PFSK-1 (cell line): ENCODE measurements around the gene SLC26A6.

Experiments used
- FOXP2 ChIP-seq: optimal IDR thresholded peaks from 2 replicates; pipeline ENCODE3; 2011; ENCODE audit warnings: borderline replicate concordance, control low read depth, inconsistent platforms; ENCODE audit not compliant: insufficient read depth; ENCODE audit errors: extremely low read length, extremely low read depth
- POLR2AphosphoS5 ChIP-seq: IDR thresholded peaks from 2 replicates; pipeline ENCODE4 v1.6.1; 2012; ENCODE audit warnings: low read depth, mild to moderate bottlenecking, control low read depth, low read length, moderate library complexity
- REST ChIP-seq, 2 experiments: IDR thresholded peaks; 2 replicates each; pipeline versions ENCODE4 v1.6.1 to v1.8.0; 2011 to 2012; ENCODE audit warnings: low read depth in 2 of 2, low read length in 2 of 2, control low read depth in 1 of 2, inconsistent platforms in 1 of 2, mild to moderate bottlenecking in 1 of 2, moderate library complexity in 1 of 2; ENCODE audit not compliant: insufficient read depth in 1 of 2
- SIN3A ChIP-seq: IDR thresholded peaks from 2 replicates; pipeline ENCODE4 v1.6.1; 2012; ENCODE audit warnings: mild to moderate bottlenecking, low read length, moderate library complexity, borderline replicate concordance; ENCODE audit not compliant: insufficient read depth
- TAF1 ChIP-seq: IDR thresholded peaks from 2 replicates; pipeline ENCODE4 v1.6.1; 2012; ENCODE audit warnings: low read length, control low read depth, borderline replicate concordance; ENCODE audit not compliant: insufficient read depth

The SLC26A6 gene

GRCh38 chr3:48594417-48595049 lies 40.7 kb downstream of the SLC26A6 start:
- TF ChIP-seq TAF1: no peak
- TF ChIP-seq FOXP2: no peak

- TF ChIP-seq SIN3A (no peak), REST (IDR thresholded peaks at IDR 0.05; ENCODE audit: insufficient read depth in 1 of 2, low read depth in 2 of 2, low read length in 2 of 2) (no peak), FOXP2 (no peak)
Measured at GRCh38 chr3:48593337-48593736, 41.9 kb downstream of the SLC26A6 start.

GRCh38 chr3:48592519-48593087 lies 42.7 kb downstream of the SLC26A6 start:
- TF ChIP-seq REST (IDR thresholded peaks at IDR 0.05; ENCODE audit: insufficient read depth in 1 of 2, low read depth in 2 of 2, low read length in 2 of 2): no peak
- no peak for TF ChIP-seq SIN3A
- no peak for TF ChIP-seq POLR2AphosphoS5
- TF ChIP-seq FOXP2: no peak
- no peak for TF ChIP-seq TAF1

GRCh38 chr3:48591886-48592518 lies 43.3 kb downstream of the SLC26A6 start:
- TF ChIP-seq TAF1 (no peak), POLR2AphosphoS5 (no peak), SIN3A (no peak), FOXP2 (no peak), REST (IDR thresholded peaks at IDR 0.05; ENCODE audit: insufficient read depth in 1 of 2, low read depth in 2 of 2, low read length in 2 of 2) (no peak)

GRCh38 chr3:48591436-48591835 lies 43.8 kb downstream of the SLC26A6 start:
- TF ChIP-seq REST (IDR thresholded peaks at IDR 0.05; ENCODE audit: insufficient read depth in 1 of 2, low read depth in 2 of 2, low read length in 2 of 2) (no peak), POLR2AphosphoS5 (no peak)
